ENCODE results near the gene BTD.

Gene BTD

DNA sequence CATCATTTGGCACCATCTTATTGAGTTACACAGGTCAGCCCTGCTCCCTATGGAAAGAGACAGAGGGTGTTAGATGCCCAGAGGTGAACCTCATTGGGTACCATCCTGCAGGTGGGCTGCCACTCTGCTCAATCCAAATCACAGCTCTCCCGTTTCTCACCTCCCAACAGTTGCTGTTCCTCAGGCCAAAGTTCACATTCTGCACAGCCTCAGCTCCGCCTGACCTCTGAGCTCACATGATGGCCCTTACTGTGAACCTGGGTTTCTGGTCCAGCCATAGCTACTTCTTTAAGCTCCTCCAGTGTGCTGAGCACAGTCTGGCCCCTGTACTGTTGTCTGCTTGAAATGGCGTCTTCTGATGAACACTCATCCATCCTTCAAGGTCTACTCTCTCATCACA lies 47.8 kb downstream of the BTD start:
- TF ChIP-seq EZH2phosphoT487 (conservative IDR thresholded peaks at IDR 0.05; ENCODE audit: low read length), result no peak
- TF ChIP-seq, protein P1, sequence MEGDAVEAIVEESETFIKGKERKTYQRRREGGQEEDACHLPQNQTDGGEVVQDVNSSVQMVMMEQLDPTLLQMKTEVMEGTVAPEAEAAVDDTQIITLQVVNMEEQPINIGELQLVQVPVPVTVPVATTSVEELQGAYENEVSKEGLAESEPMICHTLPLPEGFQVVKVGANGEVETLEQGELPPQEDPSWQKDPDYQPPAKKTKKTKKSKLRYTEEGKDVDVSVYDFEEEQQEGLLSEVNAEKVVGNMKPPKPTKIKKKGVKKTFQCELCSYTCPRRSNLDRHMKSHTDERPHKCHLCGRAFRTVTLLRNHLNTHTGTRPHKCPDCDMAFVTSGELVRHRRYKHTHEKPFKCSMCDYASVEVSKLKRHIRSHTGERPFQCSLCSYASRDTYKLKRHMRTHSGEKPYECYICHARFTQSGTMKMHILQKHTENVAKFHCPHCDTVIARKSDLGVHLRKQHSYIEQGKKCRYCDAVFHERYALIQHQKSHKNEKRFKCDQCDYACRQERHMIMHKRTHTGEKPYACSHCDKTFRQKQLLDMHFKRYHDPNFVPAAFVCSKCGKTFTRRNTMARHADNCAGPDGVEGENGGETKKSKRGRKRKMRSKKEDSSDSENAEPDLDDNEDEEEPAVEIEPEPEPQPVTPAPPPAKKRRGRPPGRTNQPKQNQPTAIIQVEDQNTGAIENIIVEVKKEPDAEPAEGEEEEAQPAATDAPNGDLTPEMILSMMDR (IDR thresholded peaks at IDR 0.05; ENCODE audit: insufficient read depth, low read length, poor library complexity, severe bottlenecking), result no peak
- Histone ChIP-seq H3K4me2 (ENCODE audit: low read depth, low read length, poor library complexity, severe bottlenecking) (no peak overlapping the region), H3K79me2 (ENCODE audit: insufficient read depth, low read length) (no peaks in the 10 kb centered on the region), H3F3A (ENCODE audit: insufficient read depth) (no peaks in the 10 kb centered on the region), H3K4me3 (ENCODE audit: insufficient read depth, low read length, poor library complexity, severe bottlenecking) (no peak overlapping the region), H2AFZ (ENCODE audit: low read depth, low read length, severe bottlenecking) (no peak overlapping the region), H3K9me2 (replicated peaks; ENCODE audit: insufficient read depth, low read length) (no peaks in the 10 kb centered on the region), H3K9me3 (ENCODE audit: insufficient read depth, low read length) (no peaks in the 10 kb centered on the region), H3K27ac (ENCODE audit: low read depth, low read length) (no peak overlapping the region), H4K20me1 (ENCODE audit: low read depth, low read length) (no peaks in the 10 kb centered on the region), H3K9ac (ENCODE audit: low read length) (no peak overlapping the region), H3K36me3 (ENCODE audit: low read length) (no peaks in the 10 kb centered on the region), H3K27me3 (ENCODE audit: low read length) (no peaks in the 10 kb centered on the region)

DNA sequence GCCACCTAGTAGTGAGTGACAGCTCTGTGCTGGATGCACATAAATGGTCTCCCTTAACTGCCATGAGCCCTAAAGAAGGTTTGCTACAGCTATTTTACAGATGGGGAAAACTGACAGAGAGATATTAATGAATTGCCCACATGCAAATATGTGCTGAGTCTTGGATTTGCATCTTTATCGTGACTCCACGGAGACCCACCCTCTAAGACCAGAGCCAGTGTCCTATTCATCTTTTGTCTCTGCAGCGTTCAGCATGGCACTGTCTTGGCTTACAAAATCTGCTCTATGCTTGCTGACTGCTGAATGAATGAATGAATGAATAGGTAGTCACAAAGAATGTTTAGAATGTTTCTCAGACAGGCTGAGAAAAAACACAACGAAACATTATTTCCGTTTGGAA lies 48.3 kb downstream of the BTD start:
- H3K27ac ChIP-seq (ENCODE audit: low read depth, low read length), result no peak overlapping the region

DNA sequence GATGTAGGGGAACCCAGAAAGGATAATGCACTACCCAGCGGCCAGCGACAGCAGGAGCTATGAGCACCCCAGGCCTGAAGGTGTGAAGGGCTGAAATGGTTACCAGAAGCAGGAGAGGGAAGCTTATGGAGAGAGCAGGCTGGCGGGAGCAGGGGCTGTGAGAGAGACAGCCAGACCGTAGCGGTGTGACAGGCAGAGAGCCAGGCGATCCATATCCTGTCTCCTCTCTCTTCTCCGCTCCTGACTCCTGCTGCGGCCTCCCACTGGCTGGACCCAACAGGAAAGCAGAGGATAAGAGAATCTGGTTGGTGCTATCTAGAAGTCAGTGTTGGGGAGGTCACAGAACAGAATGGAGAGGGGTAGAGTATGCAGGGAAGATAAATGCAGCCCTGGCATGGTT lies 49.9 kb downstream of the BTD start:
- no peaks in the 10 kb centered on the region for H3K27me3 ChIP-seq (ENCODE audit: low read length)
- H4K20me1 ChIP-seq (ENCODE audit: low read depth, low read length), result no peaks in the 10 kb centered on the region
- no peak overlapping the region for H3K4me2 ChIP-seq (ENCODE audit: low read depth, low read length, poor library complexity, severe bottlenecking)
- no peak overlapping the region for H3K4me3 ChIP-seq (ENCODE audit: insufficient read depth, low read length, poor library complexity, severe bottlenecking)
- H3K9ac ChIP-seq (ENCODE audit: low read length), result no peak overlapping the region
- no peaks in the 10 kb centered on the region for H3K79me2 ChIP-seq (ENCODE audit: insufficient read depth, low read length)
- no peaks in the 10 kb centered on the region for H3K36me3 ChIP-seq (ENCODE audit: low read length)
- peaks cover 5% of the 10 kb centered on the region; the same call in 1 of the 2 replicates for H3K9me3 ChIP-seq (ENCODE audit: insufficient read depth, low read length)
- TF ChIP-seq EZH2phosphoT487 (conservative IDR thresholded peaks at IDR 0.05; ENCODE audit: low read length), result no peak
- TF ChIP-seq, protein P1 (IDR thresholded peaks at IDR 0.05; ENCODE audit: insufficient read depth, low read length, poor library complexity, severe bottlenecking), result no peak
- no peak overlapping the region for H2AFZ ChIP-seq (ENCODE audit: low read depth, low read length, severe bottlenecking)
- H3K9me2 ChIP-seq (replicated peaks; ENCODE audit: insufficient read depth, low read length), result no peaks in the 10 kb centered on the region
- H3F3A ChIP-seq (ENCODE audit: insufficient read depth), result no peaks in the 10 kb centered on the region
- no peak overlapping the region for H3K27ac ChIP-seq (ENCODE audit: low read depth, low read length)

More for the DNA sequence above, 48.3 kb downstream of the BTD start:
- no peaks in the 10 kb centered on the region for H3K27me3 ChIP-seq (ENCODE audit: low read length)
- no peaks in the 10 kb centered on the region for H3F3A ChIP-seq (ENCODE audit: insufficient read depth)
- no peaks in the 10 kb centered on the region for H3K9me2 ChIP-seq (replicated peaks; ENCODE audit: insufficient read depth, low read length)
- no peaks in the 10 kb centered on the region for H3K36me3 ChIP-seq (ENCODE audit: low read length)
- H4K20me1 ChIP-seq (ENCODE audit: low read depth, low read length), result no peaks in the 10 kb centered on the region
- H2AFZ ChIP-seq (ENCODE audit: low read depth, low read length, severe bottlenecking), result no peak overlapping the region
- no peak for TF ChIP-seq EZH2phosphoT487 (conservative IDR thresholded peaks at IDR 0.05; ENCODE audit: low read length)
- TF ChIP-seq, protein P1 (IDR thresholded peaks at IDR 0.05; ENCODE audit: insufficient read depth, low read length, poor library complexity, severe bottlenecking), result no peak
- no peaks in the 10 kb centered on the region for H3K9me3 ChIP-seq (ENCODE audit: insufficient read depth, low read length)
- H3K4me2 ChIP-seq (ENCODE audit: low read depth, low read length, poor library complexity, severe bottlenecking), result no peak overlapping the region
- H3K4me3 ChIP-seq (ENCODE audit: insufficient read depth, low read length, poor library complexity, severe bottlenecking), result no peak overlapping the region
- no peaks in the 10 kb centered on the region for H3K79me2 ChIP-seq (ENCODE audit: insufficient read depth, low read length)
- H3K9ac ChIP-seq (ENCODE audit: low read length), result no peak overlapping the region
